Measurements from ENCODE around the gene TTC38.
"Not testable (repeated sequence)": the region's sequence is repeated elsewhere in the genome, so short reads cannot be mapped to it uniquely, and the experiment has no call there.

Gene TTC38

GRCh38 chr22:46264520-46264919 is 3.3 kb upstream of the TTC38 start:
- not testable (repeated sequence) for H3K23ac ChIP-seq (ENCODE audit: low read length); H3K9ac ChIP-seq (ENCODE audit: low read length); H4K91ac ChIP-seq (ENCODE audit: low read depth, low read length); H3K27ac ChIP-seq (ENCODE audit: low read depth, low read length); H2BK12ac ChIP-seq (ENCODE audit: low read length); H3K18ac ChIP-seq (ENCODE audit: low read length); H3K4me1 ChIP-seq (ENCODE audit: control insufficient read depth in 1 of 2, insufficient read depth in 2 of 2, low read length in 2 of 2); H3K79me2 ChIP-seq (ENCODE audit: control insufficient read depth, insufficient read depth, low read length, poor library complexity); H2AFZ ChIP-seq (ENCODE audit: insufficient read depth, low read length, poor library complexity); H3K79me1 ChIP-seq (ENCODE audit: low read length); H3K4ac ChIP-seq (ENCODE audit: low read depth, low read length); H4K12ac ChIP-seq (ENCODE audit: low read depth, low read length); H3K14ac ChIP-seq (ENCODE audit: low read length); H3K4me3 ChIP-seq (ENCODE audit: low read depth, low read length); H3K36me3 ChIP-seq (ENCODE audit: control insufficient read depth in 1 of 2, insufficient read depth in 2 of 2, low read length in 2 of 2); H2BK120ac ChIP-seq (ENCODE audit: insufficient read depth, low read length, poor library complexity); DNase-seq; H4K8ac ChIP-seq (ENCODE audit: low read depth, low read length); H2BK5ac ChIP-seq (ENCODE audit: low read depth, low read length, poor library complexity); H2AK5ac ChIP-seq (ENCODE audit: low read length); H3K4me2 ChIP-seq (ENCODE audit: low read length)
- Histone ChIP-seq H3K9me3 (ENCODE audit: insufficient read depth, low read depth, low read length) (peaks cover 20% of the 10 kb centered on the region), H3K27me3 (ENCODE audit: insufficient read depth, low read length) (peaks cover 22% of the 10 kb centered on the region)
- WGBS (ENCODE audit: extremely low coverage, insufficient coverage, insufficient read length) = no CpG with 5 or more reads among the region's 6 CpGs

- H3K79me1 ChIP-seq (ENCODE audit: low read length); H2BK12ac ChIP-seq (ENCODE audit: low read length): not testable (repeated sequence)
- no CpG with 5 or more reads among the region's 4 CpGs for WGBS (ENCODE audit: extremely low coverage, insufficient coverage, insufficient read length)
Measured at GRCh38 chr22:46265627-46266026, 2.2 kb upstream of the TTC38 start.

GRCh38 chr22:46269564-46269963 is 1.8 kb downstream of the TTC38 start:
- DNase-seq = no peak
- Histone ChIP-seq H4K12ac (ENCODE audit: low read depth, low read length) (peak overlapping the region; percentile 59), H4K8ac (ENCODE audit: low read depth, low read length) (no peak overlapping the region), H4K91ac (ENCODE audit: low read depth, low read length) (no peak overlapping the region), H2BK5ac (ENCODE audit: low read depth, low read length, poor library complexity) (no peak overlapping the region), H3K79me1 (ENCODE audit: low read length) (peaks cover 3% of the 10 kb centered on the region), H3K9ac (ENCODE audit: low read length) (no peak overlapping the region), H3K4me3 (ENCODE audit: low read depth, low read length) (no peak overlapping the region), H3K36me3 (ENCODE audit: control insufficient read depth in 1 of 2, insufficient read depth in 2 of 2, low read length in 2 of 2) (peaks cover 18 to 21% of the 10 kb centered on the region in 2 experiments), H2BK120ac (ENCODE audit: insufficient read depth, low read length, poor library complexity) (no peak overlapping the region), H3K18ac (ENCODE audit: low read length) (no peak overlapping the region), H2AFZ (ENCODE audit: insufficient read depth, low read length, poor library complexity) (no peak overlapping the region), H3K4me2 (ENCODE audit: low read length) (no peak overlapping the region), H3K27me3 (ENCODE audit: insufficient read depth, low read length) (no peaks in the 10 kb centered on the region), H3K9me3 (ENCODE audit: insufficient read depth, low read depth, low read length) (peaks cover 4% of the 10 kb centered on the region), H3K14ac (ENCODE audit: low read length) (no peak overlapping the region), H2AK5ac (ENCODE audit: low read length) (no peak overlapping the region), H3K4ac (ENCODE audit: low read depth, low read length) (no peak overlapping the region), H3K79me2 (ENCODE audit: control insufficient read depth, insufficient read depth, low read length, poor library complexity) (peaks cover 3% of the 10 kb centered on the region), H3K4me1 (ENCODE audit: control insufficient read depth in 1 of 2, insufficient read depth in 2 of 2, low read length in 2 of 2) (peaks cover 4% of the 10 kb centered on the region in 2 experiments), H2BK12ac (ENCODE audit: low read length) (no peak overlapping the region), H3K23ac (ENCODE audit: low read length) (no peak overlapping the region), H3K27ac (ENCODE audit: low read depth, low read length) (no peak overlapping the region)
- WGBS (ENCODE audit: extremely low coverage, insufficient coverage, insufficient read length) = no CpG with 5 or more reads among the region's 11 CpGs

More at GRCh38 chr22:46265627-46266026, 2.2 kb upstream of the TTC38 start:
- H4K8ac ChIP-seq (ENCODE audit: low read depth, low read length); H3K4me1 ChIP-seq (ENCODE audit: control insufficient read depth in 1 of 2, insufficient read depth in 2 of 2, low read length in 2 of 2); H2BK5ac ChIP-seq (ENCODE audit: low read depth, low read length, poor library complexity); H2AFZ ChIP-seq (ENCODE audit: insufficient read depth, low read length, poor library complexity); H3K36me3 ChIP-seq (ENCODE audit: control insufficient read depth in 1 of 2, insufficient read depth in 2 of 2, low read length in 2 of 2); H3K14ac ChIP-seq (ENCODE audit: low read length); H3K79me2 ChIP-seq (ENCODE audit: control insufficient read depth, insufficient read depth, low read length, poor library complexity); H4K12ac ChIP-seq (ENCODE audit: low read depth, low read length); H3K4me2 ChIP-seq (ENCODE audit: low read length); H2BK120ac ChIP-seq (ENCODE audit: insufficient read depth, low read length, poor library complexity); H3K4ac ChIP-seq (ENCODE audit: low read depth, low read length); H3K27ac ChIP-seq (ENCODE audit: low read depth, low read length); H3K4me3 ChIP-seq (ENCODE audit: low read depth, low read length); H2AK5ac ChIP-seq (ENCODE audit: low read length); H3K9ac ChIP-seq (ENCODE audit: low read length); H3K18ac ChIP-seq (ENCODE audit: low read length); H3K23ac ChIP-seq (ENCODE audit: low read length); DNase-seq; H4K91ac ChIP-seq (ENCODE audit: low read depth, low read length): not testable (repeated sequence)
- Histone ChIP-seq H3K27me3 (ENCODE audit: insufficient read depth, low read length) (peaks cover 22% of the 10 kb centered on the region), H3K9me3 (ENCODE audit: insufficient read depth, low read depth, low read length) (peaks cover 16% of the 10 kb centered on the region)

GRCh38 chr22:46272196-46272595 is 4.4 kb downstream of the TTC38 start:
- H4K91ac ChIP-seq (ENCODE audit: low read depth, low read length) = no peak overlapping the region

More at GRCh38 chr22:46272196-46272595, 4.4 kb downstream of the TTC38 start:
- Histone ChIP-seq H3K36me3 (ENCODE audit: control insufficient read depth in 1 of 2, insufficient read depth in 2 of 2, low read length in 2 of 2) (peaks cover 21 to 25% of the 10 kb centered on the region in 2 experiments), H3K14ac (ENCODE audit: low read length) (no peak overlapping the region), H2BK5ac (ENCODE audit: low read depth, low read length, poor library complexity) (no peak overlapping the region), H3K4ac (ENCODE audit: low read depth, low read length) (no peak overlapping the region), H2BK120ac (ENCODE audit: insufficient read depth, low read length, poor library complexity) (no peak overlapping the region), H3K4me2 (ENCODE audit: low read length) (no peak overlapping the region), H2AFZ (ENCODE audit: insufficient read depth, low read length, poor library complexity) (no peak overlapping the region), H3K18ac (ENCODE audit: low read length) (no peak overlapping the region), H4K8ac (ENCODE audit: low read depth, low read length) (no peak overlapping the region), H3K9me3 (ENCODE audit: insufficient read depth, low read depth, low read length) (no peaks in the 10 kb centered on the region), H3K27ac (ENCODE audit: low read depth, low read length) (no peak overlapping the region), H3K9ac (ENCODE audit: low read length) (no peak overlapping the region), H2AK5ac (ENCODE audit: low read length) (no peak overlapping the region), H3K27me3 (ENCODE audit: insufficient read depth, low read length) (no peaks in the 10 kb centered on the region), H3K79me2 (ENCODE audit: control insufficient read depth, insufficient read depth, low read length, poor library complexity) (peaks cover 3% of the 10 kb centered on the region), H4K12ac (ENCODE audit: low read depth, low read length) (no peak overlapping the region), H2BK12ac (ENCODE audit: low read length) (no peak overlapping the region), H3K23ac (ENCODE audit: low read length) (no peak overlapping the region), H3K4me1 (ENCODE audit: control insufficient read depth in 1 of 2, insufficient read depth in 2 of 2, low read length in 2 of 2) (peaks cover 4% of the 10 kb centered on the region in 2 experiments), H3K79me1 (ENCODE audit: low read length) (peaks cover 3% of the 10 kb centered on the region), H3K4me3 (ENCODE audit: low read depth, low read length) (no peak overlapping the region)
- no peak for DNase-seq
- no CpG with 5 or more reads among the region's 8 CpGs for WGBS (ENCODE audit: extremely low coverage, insufficient coverage, insufficient read length)

Data from trophoblast cell (in vitro differentiated cells and primary cell).